Measurements from ENCODE around the gene FMO4.
"Not testable (repeated sequence)": the region's sequence is repeated elsewhere in the genome, so short reads cannot be mapped to it uniquely, and the experiment has no call there.

Gene FMO4, protein sequence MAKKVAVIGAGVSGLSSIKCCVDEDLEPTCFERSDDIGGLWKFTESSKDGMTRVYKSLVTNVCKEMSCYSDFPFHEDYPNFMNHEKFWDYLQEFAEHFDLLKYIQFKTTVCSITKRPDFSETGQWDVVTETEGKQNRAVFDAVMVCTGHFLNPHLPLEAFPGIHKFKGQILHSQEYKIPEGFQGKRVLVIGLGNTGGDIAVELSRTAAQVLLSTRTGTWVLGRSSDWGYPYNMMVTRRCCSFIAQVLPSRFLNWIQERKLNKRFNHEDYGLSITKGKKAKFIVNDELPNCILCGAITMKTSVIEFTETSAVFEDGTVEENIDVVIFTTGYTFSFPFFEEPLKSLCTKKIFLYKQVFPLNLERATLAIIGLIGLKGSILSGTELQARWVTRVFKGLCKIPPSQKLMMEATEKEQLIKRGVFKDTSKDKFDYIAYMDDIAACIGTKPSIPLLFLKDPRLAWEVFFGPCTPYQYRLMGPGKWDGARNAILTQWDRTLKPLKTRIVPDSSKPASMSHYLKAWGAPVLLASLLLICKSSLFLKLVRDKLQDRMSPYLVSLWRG

DNA sequence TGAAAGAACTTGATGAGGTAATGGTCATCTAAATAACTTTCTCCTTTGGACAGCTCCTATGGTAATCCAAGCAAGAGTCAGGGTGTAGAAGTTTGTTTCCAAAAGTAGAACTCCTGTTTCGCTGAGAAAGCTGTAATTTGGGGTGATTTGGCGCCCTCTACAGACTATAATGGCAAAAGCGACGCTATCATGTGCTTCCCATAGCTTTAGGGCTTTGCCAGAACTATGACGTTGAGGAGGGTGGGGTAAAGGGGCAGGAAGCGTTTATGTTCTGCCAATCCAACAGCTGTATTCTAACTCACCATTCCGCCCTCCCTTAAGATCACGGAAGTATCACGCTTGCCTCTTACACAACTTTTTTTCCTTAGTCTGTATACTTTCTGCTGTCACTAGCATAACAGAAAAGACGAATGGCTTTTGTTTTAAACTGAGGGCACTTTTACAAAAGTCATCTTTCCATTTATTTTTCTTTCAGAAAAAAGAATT lies at the start of gene FMO4:
Gene FMO4, plus strand, starts transcription at position 349 of the 486 bp plus-strand sequence. CDS start 5,643 bp downstream, outside the sequence.
- DNase-seq = peak; percentile 5 to 90 (median 73)

DNA sequence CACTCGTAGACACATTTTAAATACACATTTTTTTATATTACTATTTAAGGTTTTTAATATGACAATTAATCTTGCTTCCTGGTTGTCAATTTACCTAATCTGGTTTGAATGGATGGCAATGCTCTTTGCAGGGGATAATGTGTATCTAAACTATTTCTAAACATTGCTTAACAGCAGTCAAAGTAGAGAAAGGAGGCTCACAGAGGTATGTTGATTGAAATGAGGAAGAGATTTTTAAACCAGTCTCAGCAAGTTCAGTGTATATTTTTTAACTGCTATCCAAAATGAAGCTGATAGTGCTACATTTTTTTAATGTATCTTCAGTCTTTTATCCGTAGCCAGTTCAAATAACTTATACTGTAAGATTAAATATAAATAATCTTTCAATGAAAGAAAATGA lies 48.3 kb upstream of the FMO4 start:
- DNase-seq = no peak

DNA sequence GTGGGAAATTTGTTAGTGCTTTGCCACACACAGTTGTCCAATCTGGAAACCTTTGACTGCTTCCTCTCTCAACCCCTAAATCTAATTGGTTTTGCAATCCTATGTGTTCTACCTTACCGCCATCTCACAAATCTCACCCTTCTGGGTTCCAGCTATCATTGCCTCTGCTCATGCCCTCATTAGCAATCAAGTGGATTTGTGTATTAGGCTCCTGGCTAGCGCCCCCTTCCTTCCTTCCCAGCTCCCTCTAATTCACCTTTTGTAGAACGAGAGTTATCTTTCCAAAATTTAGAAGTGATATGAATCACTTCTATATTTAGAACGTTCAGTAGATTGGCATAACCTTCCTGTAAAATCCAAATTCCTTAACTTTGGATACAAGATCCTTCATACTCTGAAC lies 47.1 kb upstream of the FMO4 start:
- no peak for DNase-seq

DNA sequence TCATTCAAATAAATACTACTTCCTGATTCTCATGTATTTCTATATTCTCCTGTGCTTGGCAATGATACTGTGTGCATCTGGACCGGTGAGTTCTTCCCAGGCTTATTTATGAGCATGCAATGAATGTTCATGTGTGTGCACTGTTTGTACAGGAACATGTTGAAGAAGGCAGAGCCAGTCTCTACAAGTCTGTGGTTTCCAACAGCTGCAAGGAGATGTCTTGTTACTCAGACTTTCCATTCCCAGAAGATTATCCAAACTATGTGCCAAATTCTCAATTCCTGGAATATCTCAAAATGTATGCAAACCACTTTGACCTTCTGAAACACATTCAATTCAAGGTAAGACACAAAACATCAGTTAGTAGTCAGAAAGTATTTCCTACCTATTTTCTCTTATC lies 46.6 kb upstream of the FMO4 start:
- DNase-seq = no peak

DNA sequence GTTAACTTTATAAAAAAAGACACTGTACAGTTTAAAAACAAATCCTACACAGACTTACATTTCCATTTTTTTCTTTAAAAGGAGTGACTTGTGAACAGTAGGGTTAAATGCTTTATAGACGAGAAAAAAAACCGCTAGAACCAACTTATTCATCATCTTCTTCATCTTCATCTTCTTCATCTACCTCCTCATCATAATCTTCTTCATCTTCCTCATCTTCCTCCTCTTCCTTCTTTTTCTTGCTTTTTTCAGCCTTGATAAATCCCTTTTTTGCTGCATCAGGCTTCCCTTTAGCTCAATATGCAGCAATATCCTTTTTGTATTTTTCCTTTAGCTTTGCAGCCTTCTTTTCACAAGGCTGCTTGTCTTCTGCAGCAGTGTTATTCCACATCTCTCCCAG lies 43.2 kb upstream of the FMO4 start:
- no peak for DNase-seq

DNA sequence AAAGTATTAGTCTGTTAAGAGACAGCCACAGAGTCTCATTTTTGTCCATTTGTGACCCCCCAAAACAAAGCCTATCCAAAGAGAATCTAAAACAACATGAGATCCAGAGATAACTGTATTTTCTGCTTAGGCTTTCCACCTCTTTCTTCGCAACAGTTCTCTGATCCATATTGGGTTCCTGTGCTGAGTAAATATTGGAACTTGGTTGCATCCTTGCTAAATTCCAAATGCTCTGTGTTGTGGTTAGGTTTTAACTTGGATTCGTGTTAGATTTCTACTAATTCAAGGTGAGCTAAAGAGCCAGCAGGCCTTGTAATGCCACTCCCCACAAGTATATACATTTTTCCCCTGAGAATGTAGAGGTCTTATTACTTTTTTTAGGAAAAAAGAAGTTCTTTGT lies 36.4 kb upstream of the FMO4 start:
- DNase-seq = no peak

DNA sequence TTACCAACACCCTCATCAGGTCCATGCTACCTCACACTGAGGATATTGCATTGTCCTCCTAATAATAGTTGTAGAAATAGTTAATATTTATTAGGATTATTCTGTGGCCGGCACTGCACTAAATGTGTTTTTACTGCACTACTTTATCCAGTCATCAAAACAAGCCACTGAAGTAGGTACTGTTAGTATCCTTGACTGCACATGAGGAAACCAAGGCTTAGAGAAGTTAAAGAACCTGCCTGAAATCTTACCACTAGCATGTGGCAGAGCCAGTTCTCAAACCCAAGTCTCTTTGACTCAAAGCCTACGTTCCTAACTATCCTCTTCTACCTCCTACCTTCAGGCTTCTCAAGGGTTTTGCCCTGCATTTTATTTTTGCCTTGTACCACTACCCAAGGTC lies 34.7 kb upstream of the FMO4 start:
- DNase-seq = no peak

DNA sequence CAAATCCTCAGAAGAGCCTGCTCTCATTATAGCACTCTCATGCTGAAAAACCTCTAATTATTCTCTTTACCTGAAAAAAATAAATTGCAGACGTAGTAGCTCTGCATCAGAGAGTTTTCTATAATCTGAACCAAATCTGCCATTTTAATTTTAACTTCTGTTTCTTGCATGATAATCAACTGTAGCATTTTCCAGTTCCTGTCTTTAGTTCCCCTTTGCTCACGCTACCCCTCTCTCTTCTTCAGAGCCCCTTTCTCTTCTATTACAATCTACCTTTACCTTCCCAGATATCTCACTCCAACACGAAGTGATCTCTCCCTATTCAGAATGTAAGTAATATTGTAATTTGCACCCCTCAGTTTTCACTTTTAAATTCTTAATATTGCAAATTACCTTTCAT lies 34.3 kb upstream of the FMO4 start:
- DNase-seq = no peak

DNA sequence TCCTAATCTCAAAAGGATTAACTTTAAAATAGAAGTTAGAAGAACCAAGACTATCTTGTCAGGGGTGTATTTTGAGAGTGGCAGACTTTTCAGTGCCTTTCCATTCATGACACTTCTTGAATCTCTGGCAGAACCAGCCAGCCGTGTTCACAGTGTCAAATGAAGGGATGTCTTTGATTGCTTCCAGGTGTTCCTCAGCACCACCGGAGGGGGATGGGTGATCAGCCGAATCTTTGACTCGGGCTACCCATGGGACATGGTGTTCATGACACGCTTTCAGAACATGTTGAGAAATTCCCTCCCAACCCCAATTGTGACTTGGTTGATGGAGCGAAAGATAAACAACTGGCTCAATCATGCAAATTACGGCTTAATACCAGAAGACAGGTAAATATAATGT lies 33.4 kb upstream of the FMO4 start:
- DNase-seq = no peak

DNA sequence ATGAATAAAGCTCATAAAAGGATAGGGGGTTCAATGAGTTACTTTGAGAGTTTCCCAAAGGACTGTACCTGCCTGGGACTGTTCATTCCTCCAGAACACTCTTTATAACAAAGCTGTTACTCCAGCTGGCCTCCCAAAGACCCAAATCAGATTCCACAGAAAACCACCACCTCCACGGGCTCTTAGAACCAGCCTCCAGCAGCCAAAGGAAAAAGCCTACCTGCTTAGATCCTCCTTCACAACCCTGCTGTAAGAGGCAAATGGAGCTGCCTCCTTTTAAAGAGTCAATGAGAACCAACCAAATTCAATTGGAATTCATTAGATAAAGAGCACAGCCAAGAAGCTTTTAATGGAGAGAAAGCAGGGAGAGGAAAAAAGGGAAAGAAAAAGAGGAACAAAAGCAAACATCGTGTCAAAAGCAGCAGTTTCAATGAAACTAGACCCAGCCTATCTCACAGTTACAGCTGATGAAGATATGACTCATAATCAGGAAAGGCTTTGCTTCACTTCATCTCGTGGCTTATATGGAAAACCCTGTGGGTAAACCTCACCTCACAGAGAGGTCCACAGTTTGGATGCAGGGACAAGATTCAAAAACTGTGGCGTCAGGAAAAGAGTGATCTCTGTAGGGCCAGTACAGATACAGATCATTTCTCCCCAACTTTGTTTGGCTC lies 27.8 kb upstream of the FMO4 start:
- DNase-seq = no peak

DNA sequence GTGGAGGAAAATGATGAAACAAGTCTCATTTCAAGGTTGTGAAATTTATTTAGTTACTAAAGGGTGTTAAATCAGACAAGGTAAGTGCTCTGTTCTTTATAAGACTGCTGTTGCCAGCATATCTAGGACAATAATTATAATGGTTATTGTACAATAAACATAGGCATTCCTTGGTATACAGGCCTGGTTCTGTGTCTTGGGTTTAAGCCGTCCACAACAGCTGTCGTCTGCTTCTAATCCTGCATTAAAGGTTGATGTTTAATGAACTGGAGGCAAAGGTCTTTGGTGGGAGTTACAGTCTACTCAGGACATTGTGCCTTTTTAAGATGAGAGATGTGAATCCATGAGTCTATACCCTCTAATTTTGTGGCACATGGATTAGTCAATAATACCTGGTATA lies 23.4 kb upstream of the FMO4 start:
- DNase-seq = no peak

DNA sequence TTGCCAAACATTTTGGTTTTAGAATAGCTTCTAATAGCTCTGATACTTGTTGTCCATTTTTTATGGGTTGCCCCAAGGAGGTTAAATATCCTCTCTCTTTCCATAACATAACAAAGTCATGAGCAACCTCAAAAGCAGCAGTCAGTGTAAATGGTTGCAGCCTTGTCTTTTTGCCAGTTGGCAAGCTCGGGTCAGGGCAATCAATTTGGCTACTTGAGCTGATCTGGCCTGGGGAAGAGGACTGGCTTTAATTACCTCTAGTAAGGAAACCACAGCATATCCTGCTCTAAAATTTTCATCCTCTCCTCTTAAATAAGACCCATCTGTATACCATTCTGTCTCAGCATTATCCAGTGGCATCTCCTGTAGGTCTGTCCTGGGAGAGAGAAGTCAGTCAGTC lies 21.2 kb upstream of the FMO4 start:
- DNase-seq = no peak

DNA sequence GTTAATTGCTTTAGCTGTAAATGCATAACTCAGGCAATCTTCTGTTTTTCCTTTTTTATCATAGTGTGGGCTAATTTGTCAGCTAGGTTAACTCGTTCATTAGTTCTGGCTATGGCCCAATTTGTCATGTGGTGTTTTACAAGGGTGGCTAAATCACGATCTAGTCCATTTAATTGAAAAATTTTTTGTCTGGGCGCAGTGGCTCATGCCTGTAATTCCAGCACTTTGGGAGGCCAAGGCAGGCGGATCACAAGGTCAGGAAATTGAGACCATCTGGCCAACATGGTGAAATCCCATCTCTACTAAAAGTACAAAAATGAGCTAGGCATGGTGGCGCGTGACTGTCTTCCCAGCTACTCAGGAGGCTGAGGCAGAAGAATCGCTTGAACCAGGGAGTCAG lies 18.6 kb upstream of the FMO4 start:
- not testable (repeated sequence) for DNase-seq

DNA sequence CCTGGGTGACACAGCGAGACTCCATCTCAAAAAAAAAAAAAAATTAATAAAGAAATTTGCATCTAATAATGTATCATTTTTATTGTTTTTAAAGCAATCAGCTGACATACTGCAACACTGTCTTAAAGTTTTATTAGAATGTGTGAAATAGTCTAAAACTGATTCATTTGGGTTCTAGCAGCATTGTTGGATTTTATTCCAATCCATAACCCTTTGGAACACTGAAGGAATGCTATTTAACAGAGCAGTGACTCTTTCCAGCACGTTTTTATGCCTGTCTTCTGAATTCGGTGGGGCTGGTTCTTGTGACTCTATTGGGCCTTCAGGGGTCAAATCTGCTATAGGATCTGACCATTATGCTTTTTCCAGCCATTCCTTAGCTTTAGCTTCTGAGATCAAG lies 18.2 kb upstream of the FMO4 start:
- no peak for DNase-seq

DNA sequence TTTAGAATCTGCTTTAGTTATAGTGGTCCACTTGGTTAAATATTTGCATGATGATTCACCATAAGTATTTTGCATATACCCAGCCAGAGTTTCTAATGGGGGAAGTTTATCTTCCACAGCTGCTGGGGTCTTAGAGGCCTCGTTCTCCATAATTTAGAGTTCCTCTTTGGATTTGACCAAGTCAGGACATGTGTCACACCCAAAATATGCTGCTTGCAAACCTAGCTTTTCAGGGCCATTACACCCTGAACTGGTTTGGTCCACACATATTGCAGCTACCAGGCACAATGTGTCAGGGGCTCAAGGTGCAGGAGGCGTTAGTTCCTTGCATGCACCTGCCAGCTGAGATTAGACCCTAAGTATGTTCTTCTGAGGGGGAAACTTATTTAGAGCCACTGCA lies 17.1 kb upstream of the FMO4 start:
- DNase-seq = no peak

DNA sequence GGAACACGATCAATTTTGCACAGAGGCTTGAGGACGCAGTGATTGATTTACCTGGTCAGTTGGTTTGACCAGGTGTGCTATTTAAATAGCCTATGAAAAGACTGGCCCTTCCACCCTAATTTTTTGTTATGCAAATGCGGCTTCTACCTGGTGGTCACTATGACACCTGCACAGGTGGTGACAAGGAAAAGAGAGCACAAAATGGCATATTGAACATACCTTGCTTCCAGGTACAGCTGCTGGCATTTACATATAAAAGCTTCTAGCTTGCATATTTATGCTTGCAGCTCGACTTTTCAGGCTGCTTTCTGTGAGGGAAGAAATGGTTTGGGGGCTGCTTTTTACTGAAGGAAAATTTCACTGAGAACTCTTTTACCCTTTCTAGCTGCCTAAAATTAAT lies 15.3 kb upstream of the FMO4 start:
- no peak for DNase-seq

DNA sequence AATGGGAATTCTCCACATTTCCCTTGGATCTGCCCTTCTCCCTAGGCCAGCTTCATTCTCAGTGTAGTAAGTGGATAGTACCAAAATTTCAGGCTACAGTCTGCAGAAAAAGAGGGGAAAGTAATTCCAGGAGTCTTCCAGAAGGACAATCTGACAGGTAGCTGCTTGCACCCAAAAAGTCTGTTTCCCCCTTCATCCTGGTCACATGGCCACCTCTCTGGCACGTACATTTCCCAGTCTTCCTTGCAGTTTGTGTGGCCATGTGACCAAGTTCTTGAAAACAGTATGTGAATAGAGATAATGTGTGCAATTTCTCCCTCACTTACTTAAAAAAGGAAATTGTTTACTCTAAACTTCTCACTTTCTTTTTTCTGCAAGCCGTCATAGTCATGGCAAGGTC lies 14.6 kb upstream of the FMO4 start:
- DNase-seq = no peak

DNA sequence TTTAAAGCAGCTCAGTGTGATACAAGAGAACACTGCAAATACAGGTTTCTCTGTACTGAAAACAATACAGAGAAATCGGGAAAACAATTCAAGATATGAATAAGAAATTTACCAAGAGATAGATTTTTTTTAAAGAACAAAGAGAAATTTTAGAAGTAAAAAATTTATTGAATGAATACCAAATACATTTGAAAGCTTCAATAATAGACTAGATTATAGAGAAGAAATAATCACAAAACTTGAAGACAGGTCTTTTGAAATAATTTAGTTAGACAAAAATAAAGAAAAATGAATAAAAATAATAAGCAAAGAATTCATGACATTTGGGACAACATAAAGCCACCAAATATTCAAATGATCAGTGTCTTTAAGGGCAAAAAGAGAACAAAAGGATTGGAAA lies 13.6 kb upstream of the FMO4 start:
- no peak for DNase-seq

DNA sequence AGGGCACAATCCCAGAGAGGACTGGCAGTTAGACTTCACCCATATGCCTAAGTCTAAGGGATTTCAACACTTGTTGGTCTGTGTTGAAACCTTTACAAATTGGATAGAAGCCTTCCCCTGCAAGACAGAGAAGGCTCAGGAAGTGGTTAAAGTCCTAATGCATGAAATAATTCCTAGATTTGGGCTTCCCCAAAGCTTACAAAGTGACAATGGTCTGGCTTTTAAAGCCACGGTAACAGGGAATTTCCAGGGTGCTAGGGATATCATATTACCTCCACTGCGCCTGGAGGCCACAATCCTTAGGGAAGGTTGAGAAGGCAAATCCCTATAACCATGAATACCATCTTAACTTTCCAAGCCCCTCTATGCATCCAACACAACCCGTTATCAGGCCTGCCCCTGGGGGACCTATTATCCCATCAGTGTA lies 3.3 kb upstream of the FMO4 start:
- DNase-seq = no peak

DNA sequence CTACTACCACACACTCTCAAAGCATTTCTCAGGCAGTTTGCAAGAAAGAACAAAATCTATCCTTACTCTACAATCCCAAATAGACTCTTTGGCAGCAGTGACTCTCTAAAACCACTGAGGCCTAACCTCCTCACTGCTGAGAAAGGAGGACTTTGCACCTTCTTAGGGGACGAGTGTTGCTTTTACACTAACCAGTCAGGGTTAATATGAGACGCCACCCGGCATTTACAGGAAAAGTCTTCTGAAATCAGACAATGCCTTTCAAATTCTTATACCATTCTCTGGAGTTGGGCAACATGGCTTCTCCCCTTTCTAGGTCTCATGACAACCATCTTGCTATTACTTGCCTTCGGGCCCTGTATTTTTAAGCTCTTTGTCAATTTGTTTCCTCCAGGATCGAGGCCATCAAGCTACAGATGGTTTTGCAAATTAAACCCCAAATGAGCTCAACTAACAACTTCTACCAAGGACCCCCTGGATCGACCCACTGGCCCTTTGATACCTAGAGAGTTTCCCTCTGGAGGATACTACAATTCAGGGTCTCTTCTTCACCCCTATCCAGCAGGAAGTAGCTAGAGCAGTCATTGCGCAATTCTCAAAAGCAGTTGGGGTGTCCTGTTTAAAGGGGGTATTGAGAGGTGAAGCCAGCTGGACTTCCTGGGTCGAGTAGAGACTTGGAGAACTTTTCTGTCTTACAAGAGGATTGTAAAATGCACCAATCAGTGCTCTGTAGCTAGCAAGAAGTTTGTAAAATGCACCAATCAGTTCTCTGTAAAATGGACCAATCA lies 2.0 kb upstream of the FMO4 start:
- no peak for DNase-seq

DNA sequence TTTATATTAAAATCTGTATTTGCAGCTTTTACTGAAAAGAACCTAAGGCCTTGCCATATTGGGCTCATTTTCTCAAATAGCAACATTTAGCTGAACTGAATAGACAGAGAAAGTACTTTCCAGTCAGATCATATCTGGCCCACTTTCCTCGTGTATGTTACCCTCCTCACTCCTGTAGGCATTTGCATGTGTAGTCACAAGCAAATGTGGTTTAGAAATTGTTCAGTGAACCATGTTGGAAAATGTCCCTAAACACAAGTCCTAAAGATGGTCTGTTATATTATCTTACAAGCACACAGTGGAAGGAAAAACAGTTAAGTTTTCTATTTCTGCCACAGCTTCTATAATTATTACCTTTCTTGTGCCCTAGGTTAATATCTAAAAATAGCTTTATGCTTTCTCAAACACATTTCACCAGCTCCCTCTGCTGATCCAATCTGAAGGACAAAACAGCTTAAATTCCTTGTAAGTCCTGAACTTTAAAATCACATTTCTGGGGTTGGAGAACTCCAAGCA lies 606 bp upstream of the FMO4 start:
- no peak for DNase-seq

DNA sequence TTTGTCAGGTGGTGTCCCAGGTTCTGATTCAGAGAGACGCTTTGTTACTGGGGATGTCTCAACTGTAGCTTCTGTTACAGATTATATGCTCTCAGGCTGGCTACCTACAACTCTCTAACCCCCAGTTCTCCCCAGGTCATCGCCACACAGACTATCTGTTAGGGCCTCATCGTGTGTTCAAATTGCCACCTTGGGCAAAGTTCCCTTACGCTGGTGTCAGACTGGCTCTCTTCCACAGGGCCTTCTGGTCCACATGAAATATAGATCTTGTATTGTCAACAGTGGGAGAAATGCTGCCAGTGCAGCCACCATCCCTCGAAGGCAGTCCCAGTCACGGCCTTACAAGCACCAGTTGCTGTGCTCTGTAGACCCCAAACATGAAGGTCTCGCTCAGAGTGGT lies 15.3 kb downstream of the FMO4 start:
- no peak for DNase-seq
